Measurements from ENCODE around the gene LDLRAD4.

DNA sequence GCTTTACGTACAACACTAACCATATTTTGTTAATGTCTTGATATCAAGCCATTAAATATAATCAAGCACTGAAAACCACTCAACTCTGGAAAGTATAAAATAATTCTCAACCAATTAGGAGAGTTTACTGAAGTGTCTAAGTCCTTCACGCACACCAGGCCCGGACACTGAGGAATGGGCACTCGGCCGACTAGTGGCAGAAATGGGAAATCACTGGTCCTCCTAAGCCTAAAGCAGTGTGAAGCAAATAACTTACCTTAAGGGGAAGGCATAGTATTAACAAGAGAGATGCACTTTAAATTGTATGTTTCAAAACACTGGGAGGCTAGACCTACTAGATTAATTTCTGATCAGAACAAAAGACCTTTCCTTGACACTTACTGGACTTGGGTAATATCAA, 462.1 kb downstream of the LDLRAD4 start:
- TF ChIP-seq POLR2AphosphoS5 (IDR thresholded peaks at IDR 0.05; ENCODE audit: borderline replicate concordance, low read depth, low read length) (no peak), EZH2 (IDR thresholded peaks at IDR 0.05) (no peak)

Data from SK-N-MC (cell line).